Measurements from ENCODE around the gene PTPRT.

The PTPRT gene

GRCh38 chr20:42611889-42612837 is 577.5 kb downstream of the PTPRT start:
- DNase-seq (ENCODE audit: low read depth, low spot score): no peak

GRCh38 chr20:42611423-42611822 is 578.3 kb downstream of the PTPRT start:
- no peak for DNase-seq (ENCODE audit: low read depth, low spot score)
- H3K4me3 ChIP-seq (ENCODE audit: low read length): no peak overlapping the region

More at GRCh38 chr20:42611889-42612837, 577.5 kb downstream of the PTPRT start:
- H3K4me3 ChIP-seq (ENCODE audit: low read length): no peak overlapping the region

- no peak overlapping the region for H3K4me3 ChIP-seq (ENCODE audit: low read length)
- no peak for DNase-seq (ENCODE audit: low read depth, low spot score)
Measured at GRCh38 chr20:42610070-42610469, 579.6 kb downstream of the PTPRT start.

- no peak for DNase-seq (ENCODE audit: low read depth, low spot score)
Measured at GRCh38 chr20:42609618-42610017, 580.1 kb downstream of the PTPRT start.

GRCh38 chr20:42604998-42605956 is 584.4 kb downstream of the PTPRT start:
- no peak for DNase-seq (ENCODE audit: low read depth, low spot score)

More at GRCh38 chr20:42609618-42610017, 580.1 kb downstream of the PTPRT start:
- H3K4me3 ChIP-seq (ENCODE audit: low read length): no peak overlapping the region

GRCh38 chr20:42603655-42604054 is 586.1 kb downstream of the PTPRT start:
- no peak overlapping the region for H3K4me3 ChIP-seq (ENCODE audit: low read length)
- DNase-seq (ENCODE audit: low read depth, low spot score): no peak

More at GRCh38 chr20:42604998-42605956, 584.4 kb downstream of the PTPRT start:
- no peak overlapping the region for H3K4me3 ChIP-seq (ENCODE audit: low read length)

- no peak overlapping the region for H3K4me3 ChIP-seq (ENCODE audit: low read length)
Measured at GRCh38 chr20:42598581-42598980, 591.1 kb downstream of the PTPRT start.

GRCh38 chr20:42595625-42596024 is 594.1 kb downstream of the PTPRT start:
- H3K4me3 ChIP-seq (ENCODE audit: low read length): no peak overlapping the region
- no peak for DNase-seq (ENCODE audit: low read depth, low spot score)

More at GRCh38 chr20:42598581-42598980, 591.1 kb downstream of the PTPRT start:
- DNase-seq (ENCODE audit: low read depth, low spot score): no peak

- H3K4me3 ChIP-seq (ENCODE audit: low read length): no peak overlapping the region
- DNase-seq (ENCODE audit: low read depth, low spot score): no peak
Measured at GRCh38 chr20:42594659-42595058, 595.0 kb downstream of the PTPRT start.

GRCh38 chr20:42594011-42594410 is 595.7 kb downstream of the PTPRT start:
- no peak overlapping the region for H3K4me3 ChIP-seq (ENCODE audit: low read length)
- no peak for DNase-seq (ENCODE audit: low read depth, low spot score)

GRCh38 chr20:42589976-42590639 is 599.6 kb downstream of the PTPRT start:
- DNase-seq (ENCODE audit: low read depth, low spot score): peak; percentile 71
- H3K4me3 ChIP-seq (ENCODE audit: low read length): no peak overlapping the region

- no peak overlapping the region for H3K4me3 ChIP-seq (ENCODE audit: low read length)
- no peak for DNase-seq (ENCODE audit: low read depth, low spot score)
Measured at GRCh38 chr20:42588847-42589246, 600.9 kb downstream of the PTPRT start.

GRCh38 chr20:42587427-42587826 is 602.3 kb downstream of the PTPRT start:
- H3K4me3 ChIP-seq (ENCODE audit: low read length): no peak overlapping the region
- no peak for DNase-seq (ENCODE audit: low read depth, low spot score)

GRCh38 chr20:42581311-42581710 is 608.4 kb downstream of the PTPRT start:
- H3K4me3 ChIP-seq (ENCODE audit: low read length): no peak overlapping the region
- no peak for DNase-seq (ENCODE audit: low read depth, low spot score)

- H3K4me3 ChIP-seq (ENCODE audit: low read length): no peak overlapping the region
- DNase-seq (ENCODE audit: low read depth, low spot score): no peak
Measured at GRCh38 chr20:42576167-42576566, 613.5 kb downstream of the PTPRT start.

- H3K4me3 ChIP-seq (ENCODE audit: low read length): no peak overlapping the region
- DNase-seq (ENCODE audit: low read depth, low spot score): no peak
Measured at GRCh38 chr20:42572320-42573016, 617.2 kb downstream of the PTPRT start.

- H3K4me3 ChIP-seq (ENCODE audit: low read length): no peak overlapping the region
- no peak for DNase-seq (ENCODE audit: low read depth, low spot score)
Measured at GRCh38 chr20:42567409-42567808, 622.3 kb downstream of the PTPRT start.

- no peak overlapping the region for H3K4me3 ChIP-seq (ENCODE audit: low read length)
- DNase-seq (ENCODE audit: low read depth, low spot score): no peak
Measured at GRCh38 chr20:42565235-42565995, 624.3 kb downstream of the PTPRT start.

Data from Jurkat, Clone E6-1 (cell line).